Kidney epithelial cell (primary cell): ENCODE data around the gene PHLDB1. TPM values are rescaled to one million over a fixed set of nuclear protein-coding genes. Genes with fewer than 3 reads are reported as not detected.

Source experiments
- DNase-seq: peaks from one replicate; pipeline ENCODE4 v3.0.0-alpha.2; 2010; ENCODE audit warnings: low read depth
- H3K27me3 ChIP-seq: 2 replicates; pipeline ENCODE4 v1.6.0; 2011; ENCODE audit warnings: low read length; ENCODE audit not compliant: control insufficient read depth, insufficient read depth
- H3K36me3 ChIP-seq: 2 replicates; pipeline ENCODE4 v1.5.1; 2011; ENCODE audit warnings: low read length; ENCODE audit not compliant: control insufficient read depth, insufficient read depth
- H3K4me3 ChIP-seq: 2 replicates; pipeline ENCODE4 v1.5.1; 2011; ENCODE audit warnings: low read depth, mild to moderate bottlenecking, control low read depth, low read length
- total RNA-seq: library from RNA; depleted of rRNA; stranded (reverse); fragments of >200 nt; gene quantifications from 2 replicates; pipeline ENCODE4 v1.2.3, GENCODE V29; 2015
- TF ChIP-seq, protein P1 (sequence below): IDR thresholded peaks from 2 replicates; pipeline ENCODE4 v1.5.1; 2011; ENCODE audit warnings: mild to moderate bottlenecking, moderate library complexity, low read length, control low read depth, inconsistent platforms; ENCODE audit not compliant: insufficient read depth, poor library complexity, severe bottlenecking

Gene PHLDB1
- total RNA-seq, 1 donor from 2014 or later = 107 TPM

GRCh38 chr11:118697346-118697745, 89.9 kb downstream of the PHLDB1 start:
- TF ChIP-seq, protein P1, sequence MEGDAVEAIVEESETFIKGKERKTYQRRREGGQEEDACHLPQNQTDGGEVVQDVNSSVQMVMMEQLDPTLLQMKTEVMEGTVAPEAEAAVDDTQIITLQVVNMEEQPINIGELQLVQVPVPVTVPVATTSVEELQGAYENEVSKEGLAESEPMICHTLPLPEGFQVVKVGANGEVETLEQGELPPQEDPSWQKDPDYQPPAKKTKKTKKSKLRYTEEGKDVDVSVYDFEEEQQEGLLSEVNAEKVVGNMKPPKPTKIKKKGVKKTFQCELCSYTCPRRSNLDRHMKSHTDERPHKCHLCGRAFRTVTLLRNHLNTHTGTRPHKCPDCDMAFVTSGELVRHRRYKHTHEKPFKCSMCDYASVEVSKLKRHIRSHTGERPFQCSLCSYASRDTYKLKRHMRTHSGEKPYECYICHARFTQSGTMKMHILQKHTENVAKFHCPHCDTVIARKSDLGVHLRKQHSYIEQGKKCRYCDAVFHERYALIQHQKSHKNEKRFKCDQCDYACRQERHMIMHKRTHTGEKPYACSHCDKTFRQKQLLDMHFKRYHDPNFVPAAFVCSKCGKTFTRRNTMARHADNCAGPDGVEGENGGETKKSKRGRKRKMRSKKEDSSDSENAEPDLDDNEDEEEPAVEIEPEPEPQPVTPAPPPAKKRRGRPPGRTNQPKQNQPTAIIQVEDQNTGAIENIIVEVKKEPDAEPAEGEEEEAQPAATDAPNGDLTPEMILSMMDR = no peak
- Histone ChIP-seq H3K27me3 (no peaks in the 10 kb centered on the region), H3K4me3 (no peak overlapping the region), H3K36me3 (no peaks in the 10 kb centered on the region)
- no peak for DNase-seq

DNA sequence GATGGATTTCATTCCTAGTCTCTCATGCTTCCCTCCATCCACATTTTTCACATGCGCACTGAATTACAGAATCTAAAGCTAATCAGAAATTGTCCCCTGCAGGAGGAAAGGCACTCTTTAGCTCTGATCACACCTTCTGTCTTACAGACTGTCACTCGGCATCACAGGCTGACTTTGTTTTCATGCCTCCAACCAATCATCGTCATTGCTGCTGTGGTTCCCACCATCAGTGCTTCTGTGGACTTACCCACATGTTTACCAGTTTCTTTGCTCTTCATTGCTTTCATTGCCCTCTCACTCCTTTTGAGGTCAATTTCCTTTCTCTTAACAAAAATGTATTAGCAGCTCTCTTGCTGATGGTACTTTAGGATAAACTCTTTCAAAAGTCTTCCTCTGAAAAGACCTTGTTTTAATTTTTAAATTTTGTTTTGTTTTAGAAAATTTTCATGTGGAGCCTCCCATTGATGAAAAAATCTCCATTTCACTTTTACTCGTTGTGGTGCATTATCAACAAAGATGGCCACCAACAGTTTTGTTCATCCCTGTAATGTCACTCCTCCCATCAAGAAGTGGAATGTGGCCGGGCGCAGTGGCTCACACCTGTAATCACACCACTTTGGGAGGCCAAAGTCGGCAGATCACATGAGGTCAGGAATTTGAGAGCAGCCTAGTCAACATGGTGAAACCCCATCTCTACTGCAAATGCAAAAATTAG, 92.2 kb downstream of the PHLDB1 start:
- no peaks in the 10 kb centered on the region for H3K27me3 ChIP-seq

DNA sequence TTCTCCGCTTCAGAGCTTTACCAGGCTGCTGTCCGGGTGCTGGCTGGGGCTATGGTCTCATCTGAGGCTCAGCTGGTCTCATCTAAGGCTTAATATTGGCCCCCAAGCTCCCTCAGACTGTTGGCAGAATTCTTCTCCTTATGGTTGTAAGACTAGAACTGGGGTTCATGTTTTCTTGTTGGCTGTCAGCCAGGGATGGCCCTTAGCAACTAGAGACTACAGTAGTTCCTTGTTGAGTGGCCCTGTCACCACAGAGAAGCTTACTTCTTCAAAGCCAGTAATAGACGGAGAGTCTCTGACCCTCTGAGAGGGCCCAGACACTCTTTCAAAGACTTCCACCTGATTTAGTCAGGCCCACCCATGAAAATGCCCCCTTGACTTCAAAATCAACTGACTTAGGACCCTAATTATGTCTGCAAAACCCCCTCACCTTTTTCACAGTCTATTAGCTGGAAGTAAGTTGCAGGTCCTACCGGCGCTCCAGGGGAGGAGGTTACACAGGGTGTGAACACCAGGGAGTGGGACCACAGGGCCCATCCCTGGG, 96.2 kb downstream of the PHLDB1 start:
- TF ChIP-seq, protein P1 = no peak
- no peaks in the 10 kb centered on the region for H3K36me3 ChIP-seq
- DNase-seq = no peak
- peaks cover 6% of the 10 kb centered on the region for H3K27me3 ChIP-seq
- H3K4me3 ChIP-seq = no peak overlapping the region

More for the DNA sequence above, 92.2 kb downstream of the PHLDB1 start:
- no peaks in the 10 kb centered on the region for H3K36me3 ChIP-seq
- TF ChIP-seq, protein P1 = no peak
- no peak overlapping the region for H3K4me3 ChIP-seq
- no peak for DNase-seq

- Histone ChIP-seq H3K27me3 (peaks cover 6% of the 10 kb centered on the region), H3K36me3 (no peaks in the 10 kb centered on the region), H3K4me3 (no peak overlapping the region)
- TF ChIP-seq, protein P1 = no peak
- DNase-seq = no peak
Observed at GRCh38 chr11:118705111-118705741, 97.8 kb downstream of the PHLDB1 start.

GRCh38 chr11:118705791-118706545, 98.6 kb downstream of the PHLDB1 start:
- Histone ChIP-seq H3K27me3 (peaks cover 6% of the 10 kb centered on the region), H3K4me3 (no peak overlapping the region), H3K36me3 (no peaks in the 10 kb centered on the region)
- DNase-seq = no peak
- TF ChIP-seq, protein P1 = no peak
